Measurements from ENCODE around the gene SMPDL3B.

DNA sequence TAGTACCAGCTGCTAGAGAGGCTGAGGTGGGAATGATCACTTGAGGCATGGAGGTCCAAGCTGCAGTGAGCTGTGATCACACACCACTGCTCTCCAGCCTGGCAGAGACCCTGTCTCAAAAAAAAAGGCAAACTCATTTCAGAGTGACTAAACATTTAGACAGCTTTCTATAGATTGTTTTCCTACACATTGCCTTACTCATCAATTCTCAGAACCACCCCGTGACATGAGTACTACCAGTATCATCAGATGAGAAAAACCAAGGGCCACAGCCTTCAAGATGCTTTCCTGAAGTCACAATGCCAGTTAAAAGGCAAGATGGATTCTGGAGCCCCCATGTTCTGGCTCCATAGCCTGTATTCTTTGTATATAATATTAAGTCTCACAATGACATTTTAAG lies 22.4 kb upstream of the SMPDL3B start:
- TF ChIP-seq, protein P1, sequence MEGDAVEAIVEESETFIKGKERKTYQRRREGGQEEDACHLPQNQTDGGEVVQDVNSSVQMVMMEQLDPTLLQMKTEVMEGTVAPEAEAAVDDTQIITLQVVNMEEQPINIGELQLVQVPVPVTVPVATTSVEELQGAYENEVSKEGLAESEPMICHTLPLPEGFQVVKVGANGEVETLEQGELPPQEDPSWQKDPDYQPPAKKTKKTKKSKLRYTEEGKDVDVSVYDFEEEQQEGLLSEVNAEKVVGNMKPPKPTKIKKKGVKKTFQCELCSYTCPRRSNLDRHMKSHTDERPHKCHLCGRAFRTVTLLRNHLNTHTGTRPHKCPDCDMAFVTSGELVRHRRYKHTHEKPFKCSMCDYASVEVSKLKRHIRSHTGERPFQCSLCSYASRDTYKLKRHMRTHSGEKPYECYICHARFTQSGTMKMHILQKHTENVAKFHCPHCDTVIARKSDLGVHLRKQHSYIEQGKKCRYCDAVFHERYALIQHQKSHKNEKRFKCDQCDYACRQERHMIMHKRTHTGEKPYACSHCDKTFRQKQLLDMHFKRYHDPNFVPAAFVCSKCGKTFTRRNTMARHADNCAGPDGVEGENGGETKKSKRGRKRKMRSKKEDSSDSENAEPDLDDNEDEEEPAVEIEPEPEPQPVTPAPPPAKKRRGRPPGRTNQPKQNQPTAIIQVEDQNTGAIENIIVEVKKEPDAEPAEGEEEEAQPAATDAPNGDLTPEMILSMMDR (IDR thresholded peaks at IDR 0.05): no peak
- TF ChIP-seq POLR2A (IDR thresholded peaks at IDR 0.05) (no peak), POLR2AphosphoS5 (IDR thresholded peaks at IDR 0.05) (no peak), EP300 (IDR thresholded peaks at IDR 0.05) (no peak)

All from stomach (tissue), 4 donors.